Endothelial cell of umbilical vein (primary cell): ENCODE measurements around the gene INSYN2B. TPM values are rescaled to one million over a fixed set of nuclear protein-coding genes. Genes with fewer than 3 reads are reported as not detected.

Source experiments
- BruUV-seq: library from RNA; stranded (reverse); fragments of 400-500 nt; replicated peaks from 2 replicates; lab custom pipeline; 2021; lab: Mats Ljungman, UMichigan
- CTCF ChIA-PET: fragments of 300-600, 350-600 bp; sonication (Branson Sonifier 250); formaldehyde crosslinking; loops from one replicate; lab custom pipeline; 2021; ENCODE audit warnings: antibody characterized with exemption, inconsistent platforms; lab: Charles Lee
- POLR2A ChIA-PET: fragments of 300-600, 350-600 bp; sonication (Branson Sonifier 250); formaldehyde crosslinking; loops from one replicate; lab custom pipeline; 2021; ENCODE audit warnings: antibody characterized with exemption, inconsistent platforms; lab: Charles Lee
- DNase-seq: peaks from one replicate; pipeline ENCODE4 v3.0.0-alpha.2; 2011; ENCODE audit warnings: low read depth, low spot score
- FAIRE-seq: peaks from 2 replicates; lab custom pipeline; 2011; peaks lifted over from hg19 to GRCh38; lab: Jason Lieb, UNC
- H2AFZ ChIP-seq: 2 replicates; pipeline ENCODE4 v1.6.0; 2012; ENCODE audit warnings: low read depth, low read length, control low read depth, inconsistent platforms
- H3K27ac ChIP-seq: 2 replicates; pipeline ENCODE4 v1.5.1; 2011; ENCODE audit warnings: low read depth, mild to moderate bottlenecking, control low read depth, low read length, moderate library complexity; ENCODE audit not compliant: insufficient read depth
- H3K27me3 ChIP-seq, 2 experiments: 2 replicates each; pipeline versions ENCODE4 v1.6.0 to v1.6.1; 2011; ENCODE audit warnings: low read length in 2 of 2, mixed read lengths in 1 of 2; ENCODE audit not compliant: control insufficient read depth in 2 of 2, insufficient read depth in 2 of 2
- H3K36me3 ChIP-seq, 2 experiments: 2 replicates in 1 of 2; 3 replicates in 1 of 2; pipeline ENCODE4 v1.5.1; 2011; ENCODE audit warnings: low read length in 2 of 2, mild to moderate bottlenecking in 1 of 2, moderate library complexity in 1 of 2; ENCODE audit not compliant: control insufficient read depth in 2 of 2, insufficient read depth in 2 of 2; ENCODE audit errors: extremely low read depth in 1 of 2
- H3K4me1 ChIP-seq: 3 replicates; pipeline ENCODE4 v1.5.1; 2011; ENCODE audit warnings: mild to moderate bottlenecking, low read length; ENCODE audit not compliant: control insufficient read depth, insufficient read depth; ENCODE audit errors: extremely low read depth
- H3K4me2 ChIP-seq: 2 replicates; pipeline ENCODE4 v1.6.1; 2011; ENCODE audit warnings: low read length, control low read depth, mixed read lengths; ENCODE audit not compliant: insufficient read depth
- H3K4me3 ChIP-seq, 3 experiments: fragments of 200-600 bp in 1 of 3; sonication (generic), shearing (Covaris generic) in 1 of 3; replicated peaks in 1 of 3; 2 replicates each; pipeline ENCODE4 v1.5.1; 2011 to 2016; ENCODE audit warnings: control low read depth in 3 of 3, low read length in 3 of 3, mild to moderate bottlenecking in 2 of 3, inconsistent platforms in 1 of 3, low read depth in 1 of 3, moderate library complexity in 1 of 3; ENCODE audit not compliant: insufficient read depth in 1 of 3
- H3K79me2 ChIP-seq: 2 replicates; pipeline ENCODE4 v1.6.0; 2012; ENCODE audit warnings: low read length, inconsistent platforms; ENCODE audit not compliant: control insufficient read depth, insufficient read depth
- H3K9ac ChIP-seq: replicated peaks from 2 replicates; pipeline ENCODE3; 2011; ENCODE audit warnings: low read length, control low read depth; ENCODE audit not compliant: insufficient read depth; ENCODE audit errors: extremely low read depth
- H3K9me1 ChIP-seq: replicated peaks from 3 replicates; pipeline ENCODE4 v1.6.0; 2011; ENCODE audit warnings: mild to moderate bottlenecking, low read length; ENCODE audit not compliant: control insufficient read depth, insufficient read depth; ENCODE audit errors: extremely low read depth
- H3K9me3 ChIP-seq: replicated peaks from 2 replicates; pipeline ENCODE4 v1.5.1; 2012; ENCODE audit warnings: low read length, inconsistent platforms; ENCODE audit not compliant: control insufficient read depth, insufficient read depth
- H4K20me1 ChIP-seq: replicated peaks from 2 replicates; pipeline ENCODE3; 2011; ENCODE audit warnings: mild to moderate bottlenecking, low read length; ENCODE audit not compliant: control insufficient read depth, insufficient read depth; ENCODE audit errors: extremely low read depth
- CTCF ChIP-seq, 2 donors: IDR thresholded peaks; 1 replicate in 1 of 2; 2 replicates in 1 of 2; pipeline ENCODE4 v1.5.1; 2011; ENCODE audit warnings: low read length in 2 of 2, mild to moderate bottlenecking in 2 of 2, moderate library complexity in 2 of 2, control low read depth in 1 of 2, inconsistent platforms in 1 of 2, low read depth in 1 of 2; ENCODE audit not compliant: insufficient read depth in 1 of 2; ENCODE audit errors: extremely low read depth in 1 of 2
- EZH2 ChIP-seq: IDR thresholded peaks from 2 replicates; pipeline ENCODE4 v1.6.1; 2012; ENCODE audit warnings: borderline replicate concordance, low read depth, mild to moderate bottlenecking, moderate library complexity, low read length, inconsistent platforms; ENCODE audit not compliant: severe bottlenecking
- FOS ChIP-seq: IDR thresholded peaks from 2 replicates; pipeline ENCODE4 v1.6.1; 2011; ENCODE audit warnings: mild to moderate bottlenecking, low read length, moderate library complexity, borderline replicate concordance; ENCODE audit not compliant: insufficient read depth
- JUN ChIP-seq: IDR thresholded peaks from 2 replicates; pipeline ENCODE4 v1.6.1; 2011; ENCODE audit warnings: borderline replicate concordance, low read depth; ENCODE audit not compliant: insufficient read length, insufficient read depth
- MAX ChIP-seq: IDR thresholded peaks from 2 replicates; pipeline ENCODE4 v1.6.1; 2011; ENCODE audit not compliant: insufficient read depth, insufficient read length
- MYC ChIP-seq: IDR thresholded peaks from one replicate; pipeline ENCODE4 v1.6.1; 2011; ENCODE audit warnings: mild to moderate bottlenecking, low read depth, low read length
- POLR2AphosphoS5 ChIP-seq: IDR thresholded peaks from 2 replicates; pipeline ENCODE4 v1.6.1; 2012; ENCODE audit warnings: low read depth, mild to moderate bottlenecking, control low read depth, low read length, moderate library complexity; ENCODE audit not compliant: insufficient read depth
- dilution Hi-C: fragments of 300-500 bp; cut with MboI; formaldehyde crosslinking; loops from one replicate; pipeline ENCODE4 v1.15.0; 2019; ENCODE audit warnings: low sequenced_read_pairs; ENCODE audit not compliant: extremely low pct_ligation_motif_present
- intact Hi-C: fragments of 100-400 bp; cut with micrococcal nuclease; formaldehyde crosslinking; loops from one replicate; pipeline ENCODE4 v1.10.0; 2022
- polyA plus RNA-seq, 4 experiments: library from polyadenylated mRNA; depleted of rRNA in 3 of 4; stranded (reverse) in 3 of 4; unstranded in 1 of 4; fragments of >200 nt; gene quantifications; 2 replicates each; pipeline versions ENCODE4 v1.2.1 to v1.2.3, GENCODE V29; 2011 to 2012; ENCODE audit warnings: missing spikeins in 1 of 4
- total RNA-seq: library from RNA; stranded (reverse); gene quantifications from 2 replicates; pipeline ENCODE4 v1.2.3, GENCODE V29; 2021

INSYN2B gene
- total and polyA plus RNA-seq, 2 donors (not counting 3 experiments of a cell fraction or from before 2014, with no cell fraction given): 8.2 to 17.1 TPM

GRCh38 chr5:169941542-169941941 lies 38.8 kb downstream of the INSYN2B start:
- no peaks in the 10 kb centered on the region for H4K20me1 ChIP-seq
- CTCF ChIA-PET: interaction anchor here (1.5 kb wide), 1 partner anchor 39 kb away, joined by 5 read pairs; the partner anchor contains the start of gene INSYN2B
- no peaks in the 10 kb centered on the region for H3K36me3 ChIP-seq
- POLR2A ChIA-PET: no interaction called here
- H3K27me3 ChIP-seq: no peaks in the 10 kb centered on the region
- FAIRE-seq (no peak), DNase-seq (no peak)
- no peak overlapping the region for H2AFZ ChIP-seq
- no peak overlapping the region for H3K4me3 ChIP-seq
- H3K9ac ChIP-seq: no peak overlapping the region
- no peak for TF ChIP-seq EZH2
- H3K9me3 ChIP-seq: no peaks in the 10 kb centered on the region
- H3K9me1 ChIP-seq: no peaks in the 10 kb centered on the region
- peaks cover 11% of the 10 kb centered on the region for H3K4me1 ChIP-seq
- H3K79me2 ChIP-seq: peaks cover 25% of the 10 kb centered on the region
- no peak overlapping the region for H3K4me2 ChIP-seq
- H3K27ac ChIP-seq: no peak overlapping the region
- intact Hi-C loops (no loop called here), dilution Hi-C loops (no loop called here)
- no TSS peak for BruUV-seq

GRCh38 chr5:169939731-169940130 lies 40.6 kb downstream of the INSYN2B start:
- Histone ChIP-seq H3K4me1 (peaks cover 9% of the 10 kb centered on the region), H3K27ac (no peak overlapping the region), H3K79me2 (peaks cover 20% of the 10 kb centered on the region), H3K4me2 (no peak overlapping the region), H3K9ac (no peak overlapping the region), H3K4me3 (no peak overlapping the region), H3K27me3 (no peaks in the 10 kb centered on the region), H2AFZ (no peak overlapping the region), H3K9me1 (no peaks in the 10 kb centered on the region), H4K20me1 (no peaks in the 10 kb centered on the region), H3K36me3 (no peaks in the 10 kb centered on the region), H3K9me3 (no peaks in the 10 kb centered on the region)
- FAIRE-seq: no peak
- dilution Hi-C loops: no loop called here
- DNase-seq: no peak
- TF ChIP-seq EZH2: no peak
- TF ChIP-seq CTCF (IDR thresholded peaks at IDR 0.05; ENCODE audit: extremely low read depth in 1 of 2, insufficient read depth in 1 of 2, low read depth in 1 of 2, low read length in 2 of 2): no peak
- no peak for TF ChIP-seq FOS
- no peak for TF ChIP-seq MYC
- no peak for TF ChIP-seq POLR2AphosphoS5
- no peak for TF ChIP-seq JUN
- TF ChIP-seq MAX: no peak
- BruUV-seq: no TSS peak
- CTCF ChIA-PET: interaction anchor here (1.9 kb wide), 1 partner anchor 10 kb away, joined by 6 read pairs; no protein-coding TSS in a partner anchor
- intact Hi-C loops: no loop called here
- POLR2A ChIA-PET: no interaction called here
